ENCODE results near the gene KCNAB1.
A peak's percentile ranks its signal among the peaks of the same experiment; 100 is the strongest.

The KCNAB1 gene

DNA sequence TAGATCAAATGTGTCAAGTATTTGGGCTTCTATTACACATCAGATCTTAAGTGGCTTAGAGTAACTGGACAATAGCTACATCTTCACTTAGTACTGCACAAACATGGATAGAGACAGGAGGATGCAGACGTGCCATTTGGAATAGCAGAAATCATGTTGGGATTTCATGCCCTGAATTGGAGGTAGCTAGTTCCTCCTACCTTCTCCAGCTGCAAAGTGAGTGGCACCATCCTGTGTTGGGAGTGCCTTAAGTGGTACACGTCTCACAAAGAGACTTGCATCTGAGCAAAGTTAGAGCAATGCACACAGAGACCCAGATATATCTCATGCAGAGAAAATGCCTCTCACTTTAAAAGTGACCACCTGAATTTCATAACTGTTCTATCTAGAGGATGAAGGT is 298.1 kb downstream of the KCNAB1 start:
- no peak for DNase-seq

DNA sequence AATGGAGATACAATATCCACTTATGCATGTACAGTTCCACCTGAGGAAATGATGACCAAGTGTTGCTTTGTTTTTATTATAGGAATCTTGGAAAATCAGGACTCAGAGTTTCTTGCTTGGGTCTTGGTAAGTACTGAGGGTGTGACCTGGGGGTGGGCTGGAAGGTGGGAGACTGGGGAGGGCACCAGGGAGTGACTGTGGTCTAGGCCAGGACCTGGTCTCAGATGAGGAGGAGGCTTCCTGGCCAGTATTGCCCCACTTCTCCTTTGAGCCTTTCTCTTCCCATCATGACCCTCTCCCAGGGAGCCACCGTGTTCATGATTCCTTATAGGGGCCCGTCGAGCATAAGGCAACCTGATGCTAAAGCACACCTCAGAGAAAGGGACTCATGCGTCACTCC is 301.2 kb downstream of the KCNAB1 start:
- no peak for DNase-seq

DNA sequence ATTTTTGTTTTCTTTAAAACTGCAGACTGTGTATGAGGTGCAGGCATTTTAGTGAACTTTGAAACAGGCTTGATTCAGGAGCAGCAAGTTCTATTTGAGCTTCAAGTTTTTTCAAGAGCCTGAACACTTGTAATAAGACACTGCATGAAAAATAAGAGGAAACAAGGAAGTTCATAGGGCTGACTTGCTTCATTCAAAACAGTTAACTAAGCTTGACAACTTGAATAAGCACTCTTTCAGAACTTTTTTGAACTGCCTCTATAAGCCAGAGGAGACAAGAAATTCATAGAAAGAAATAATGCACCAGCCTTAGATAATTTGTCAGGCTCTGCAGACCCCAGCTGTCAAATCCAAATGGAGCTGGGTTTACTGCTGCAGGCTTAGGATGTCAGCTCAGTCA is 304.4 kb downstream of the KCNAB1 start:
- DNase-seq: no peak

DNA sequence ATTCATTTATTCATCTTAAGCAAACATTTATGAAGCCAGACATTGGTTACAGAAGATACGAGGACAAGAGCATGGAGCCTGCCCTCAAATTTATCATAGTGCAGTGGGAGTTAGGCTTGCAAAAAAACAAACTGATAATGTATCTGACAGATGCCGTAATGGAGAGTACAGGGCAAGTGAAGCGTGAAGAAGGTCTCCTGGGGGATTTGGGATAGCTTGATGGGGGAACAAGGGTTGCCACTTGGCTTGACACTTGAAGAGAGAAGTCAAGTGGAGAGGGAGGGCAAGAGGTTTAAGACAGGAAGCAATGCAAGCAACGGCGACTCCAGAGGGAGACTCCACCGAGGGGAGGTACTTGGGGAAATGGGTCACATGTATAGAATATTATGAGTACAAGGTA is 305.3 kb downstream of the KCNAB1 start:
- DNase-seq: no peak

DNA sequence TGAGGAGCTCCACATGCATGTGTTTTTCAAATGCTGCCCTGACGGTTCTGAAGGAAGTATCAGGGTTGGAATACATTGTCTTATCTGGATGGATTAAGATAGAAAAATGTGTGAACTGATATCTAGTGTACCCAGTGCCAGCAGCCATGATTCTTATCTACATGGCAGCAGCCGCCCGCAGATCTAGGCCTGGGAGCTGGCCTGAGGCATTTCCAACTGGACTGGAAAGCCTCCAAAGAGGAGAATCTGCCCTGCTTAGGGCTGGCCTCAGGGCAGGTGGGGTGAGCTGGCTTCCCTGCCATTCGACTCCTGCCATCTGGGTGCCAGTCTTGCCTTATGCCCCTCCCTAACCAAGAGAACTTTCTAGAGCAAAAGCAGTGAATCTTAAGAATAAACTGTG is 308.7 kb downstream of the KCNAB1 start:
- no peak for DNase-seq

DNA sequence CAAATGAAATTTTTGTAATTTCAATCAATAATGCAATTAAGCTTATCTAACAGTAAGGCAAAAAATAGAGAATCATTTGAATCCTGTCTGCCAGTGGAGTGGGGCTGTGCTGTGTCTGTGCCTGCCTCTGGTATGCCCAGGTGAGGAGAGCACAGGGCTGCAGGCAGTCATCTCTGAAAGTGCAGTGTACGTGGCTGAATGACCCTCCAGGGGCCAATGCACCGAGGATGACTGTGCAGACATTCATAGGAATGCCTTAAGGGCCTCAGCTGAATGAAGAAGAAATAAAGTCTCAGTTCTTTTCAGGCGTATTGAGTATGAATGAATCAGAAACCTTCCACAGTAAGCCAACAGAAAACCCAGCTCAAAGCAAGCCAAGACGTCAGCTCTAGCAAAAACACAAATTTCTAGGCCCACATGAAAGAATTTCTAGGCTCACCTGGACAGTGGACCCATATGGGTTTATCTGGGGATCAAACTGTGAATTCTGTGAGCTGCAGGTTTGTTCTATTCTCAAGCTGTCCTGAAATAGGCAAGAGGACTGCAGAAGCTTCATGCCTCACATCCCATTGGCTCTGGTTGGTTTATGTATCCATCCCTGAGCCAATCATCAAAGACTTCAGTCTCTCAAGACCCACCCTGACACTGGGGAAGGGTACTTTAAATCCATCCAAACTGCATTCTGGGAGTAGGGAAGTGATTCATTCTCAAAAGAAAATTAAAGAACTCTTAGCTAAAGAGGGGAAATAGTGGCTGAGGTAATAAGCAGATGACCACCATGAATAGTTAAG is 311.2 kb downstream of the KCNAB1 start:
- DNase-seq: no peak

DNA sequence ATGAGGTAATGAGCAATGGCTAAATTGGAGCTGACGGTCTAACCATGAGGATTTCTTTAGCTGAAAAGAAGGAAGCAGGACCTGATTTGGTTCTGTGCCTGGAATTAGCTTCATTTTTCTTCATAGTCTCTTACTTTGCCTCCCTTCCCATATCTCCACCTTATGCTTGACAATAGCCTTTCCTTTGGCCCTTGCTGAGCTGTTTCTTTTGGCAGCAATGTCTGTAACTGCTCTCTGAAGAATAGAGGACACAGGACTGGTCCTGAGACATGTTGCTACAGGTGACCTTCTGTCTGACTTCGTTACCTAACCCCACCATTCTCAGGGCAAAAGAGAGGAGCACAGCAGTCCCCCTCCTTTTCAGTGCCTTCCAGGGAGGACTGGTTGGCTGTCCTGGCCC is 312.2 kb downstream of the KCNAB1 start:
- no peak for DNase-seq

DNA sequence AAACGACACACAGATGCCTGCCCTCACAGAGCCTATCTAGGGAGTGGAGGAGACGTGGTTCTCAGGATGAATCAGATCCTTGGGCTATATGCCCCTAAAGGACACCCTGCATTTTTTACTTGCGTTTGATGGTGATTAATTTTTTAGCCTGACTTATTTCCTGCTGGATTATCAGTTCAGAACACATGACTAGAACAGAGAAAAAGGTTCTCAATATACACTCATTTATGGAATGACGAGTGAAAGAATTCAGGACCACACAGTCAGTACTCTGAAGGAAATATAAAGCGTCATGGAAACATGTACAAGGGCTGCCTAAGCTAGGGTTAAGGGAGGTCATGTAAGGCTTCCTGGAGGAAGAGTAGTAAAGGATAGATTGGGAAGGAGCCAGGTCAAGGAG is 312.8 kb downstream of the KCNAB1 start:
- no peak for DNase-seq

DNA sequence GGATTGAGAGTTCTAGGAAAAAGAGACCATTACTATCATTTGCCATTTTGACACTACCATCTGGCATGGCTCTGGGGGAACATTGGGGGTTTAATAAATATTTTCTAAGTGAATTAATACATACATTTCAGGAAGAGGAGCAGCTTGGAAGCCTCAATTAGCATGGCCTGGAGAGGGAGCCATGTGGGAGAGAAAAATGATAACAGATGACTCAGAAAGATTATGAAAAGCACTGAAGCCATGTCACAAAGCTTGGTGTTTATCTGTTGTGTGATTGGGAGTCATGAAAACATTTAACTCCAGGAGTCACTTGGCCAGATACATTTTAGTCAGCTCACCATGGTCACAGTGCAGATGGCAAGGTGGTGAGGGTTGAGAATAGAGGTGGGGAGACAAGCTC is 313.5 kb downstream of the KCNAB1 start:
- no peak for DNase-seq

DNA sequence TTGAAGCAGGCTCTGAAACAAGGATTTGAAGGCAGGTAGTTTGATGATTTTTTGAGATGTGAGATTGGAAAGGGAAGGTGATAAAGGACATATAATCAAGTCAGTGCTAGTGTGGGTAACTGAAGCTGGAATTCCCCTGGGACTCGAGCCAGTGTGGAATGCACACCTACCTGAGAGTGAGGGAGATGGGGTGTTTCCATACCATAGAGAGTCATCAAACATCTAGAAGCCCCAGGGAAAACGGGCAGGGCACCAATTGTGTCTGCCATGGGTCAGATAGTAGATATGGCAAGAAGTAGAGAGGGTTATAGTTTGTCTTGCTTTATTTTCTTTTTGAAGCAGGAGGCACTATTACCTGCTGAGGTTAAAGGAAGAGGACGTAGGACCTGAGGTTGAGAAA is 314.5 kb downstream of the KCNAB1 start:
- DNase-seq: no peak

DNA sequence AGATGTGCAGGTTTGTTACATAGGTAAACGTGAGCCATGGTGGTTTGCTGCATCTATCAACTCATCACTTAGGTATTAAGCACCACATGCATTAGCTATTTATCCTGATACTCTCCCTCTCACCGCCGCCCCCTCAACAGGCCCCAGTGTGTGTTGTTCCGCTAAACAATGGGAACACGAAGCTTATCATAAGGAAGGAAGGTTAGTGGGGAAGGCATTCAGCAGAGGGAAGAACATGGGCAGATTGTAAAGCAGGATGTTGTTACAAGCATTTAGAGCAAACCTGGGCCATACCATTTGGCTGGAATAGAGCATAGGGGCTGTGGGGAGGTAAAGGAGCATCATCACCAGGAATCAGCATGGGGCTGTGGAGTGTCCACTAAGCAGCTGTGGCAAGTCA is 322.7 kb downstream of the KCNAB1 start:
- no peak for DNase-seq

DNA sequence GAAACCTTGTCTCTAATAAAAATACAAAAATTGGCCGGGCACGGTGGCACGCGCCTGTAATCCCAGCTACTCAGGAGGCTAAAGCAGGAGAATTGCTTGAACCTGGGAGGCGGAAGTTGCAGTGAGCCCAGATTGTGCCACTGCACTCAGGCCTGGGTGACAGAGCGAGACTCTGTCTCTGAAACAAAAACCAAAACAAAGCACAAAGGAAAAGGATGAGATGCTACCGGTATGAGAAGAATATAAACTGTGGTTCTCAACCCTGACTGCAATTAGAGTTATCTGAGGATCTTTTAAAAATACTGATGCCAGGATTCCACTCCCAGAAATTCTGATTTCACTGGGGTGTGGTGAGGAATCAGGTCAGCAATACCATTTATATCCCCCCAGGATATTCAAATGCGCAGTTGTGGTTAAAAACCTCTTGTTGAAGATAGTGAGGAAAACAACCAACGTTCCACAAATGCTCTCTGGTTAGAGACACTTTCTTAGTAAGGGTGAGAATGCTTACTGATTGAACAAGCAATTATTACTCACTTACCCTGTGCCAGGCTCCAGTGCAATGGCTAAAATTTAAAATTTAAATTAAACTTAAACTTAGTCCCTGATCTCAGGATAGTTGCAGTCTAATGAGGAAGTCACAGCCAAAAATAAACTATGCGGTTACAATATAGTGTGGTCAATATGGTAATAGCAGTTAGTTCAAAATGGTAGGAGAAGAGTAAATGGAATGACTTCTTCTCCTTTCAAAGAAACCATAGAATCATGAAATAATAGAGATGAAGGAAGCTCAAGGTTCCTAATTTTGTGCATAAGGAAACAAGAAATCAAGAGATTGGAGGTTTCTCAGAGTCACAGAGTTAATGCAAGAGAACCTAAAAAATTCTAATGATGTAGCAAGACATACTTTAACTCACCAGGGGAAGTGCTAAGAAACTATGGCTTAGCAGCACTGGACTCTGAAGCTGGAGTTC is 325.0 kb downstream of the KCNAB1 start:
- DNase-seq: no peak

DNA sequence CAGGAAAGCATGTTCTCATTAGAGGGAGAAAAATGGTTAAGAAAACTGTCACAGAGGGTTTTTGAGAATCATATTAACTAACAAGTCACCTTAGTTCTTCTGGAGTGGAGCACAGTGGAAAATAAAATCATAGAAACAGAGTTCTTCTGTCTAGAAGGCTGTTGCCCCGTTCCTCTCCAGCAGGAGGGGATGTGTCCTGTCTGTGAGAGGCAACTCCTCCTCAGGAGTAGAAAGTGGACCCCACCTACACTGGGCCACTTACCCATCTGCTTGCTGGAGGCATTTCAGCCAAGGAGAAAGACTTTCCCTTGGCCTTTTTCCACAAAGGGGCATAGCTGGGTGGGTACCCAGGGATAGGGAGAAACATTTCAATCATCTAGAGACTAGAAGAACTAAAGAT is 327.9 kb downstream of the KCNAB1 start:
- DNase-seq: peak; percentile 1

DNA sequence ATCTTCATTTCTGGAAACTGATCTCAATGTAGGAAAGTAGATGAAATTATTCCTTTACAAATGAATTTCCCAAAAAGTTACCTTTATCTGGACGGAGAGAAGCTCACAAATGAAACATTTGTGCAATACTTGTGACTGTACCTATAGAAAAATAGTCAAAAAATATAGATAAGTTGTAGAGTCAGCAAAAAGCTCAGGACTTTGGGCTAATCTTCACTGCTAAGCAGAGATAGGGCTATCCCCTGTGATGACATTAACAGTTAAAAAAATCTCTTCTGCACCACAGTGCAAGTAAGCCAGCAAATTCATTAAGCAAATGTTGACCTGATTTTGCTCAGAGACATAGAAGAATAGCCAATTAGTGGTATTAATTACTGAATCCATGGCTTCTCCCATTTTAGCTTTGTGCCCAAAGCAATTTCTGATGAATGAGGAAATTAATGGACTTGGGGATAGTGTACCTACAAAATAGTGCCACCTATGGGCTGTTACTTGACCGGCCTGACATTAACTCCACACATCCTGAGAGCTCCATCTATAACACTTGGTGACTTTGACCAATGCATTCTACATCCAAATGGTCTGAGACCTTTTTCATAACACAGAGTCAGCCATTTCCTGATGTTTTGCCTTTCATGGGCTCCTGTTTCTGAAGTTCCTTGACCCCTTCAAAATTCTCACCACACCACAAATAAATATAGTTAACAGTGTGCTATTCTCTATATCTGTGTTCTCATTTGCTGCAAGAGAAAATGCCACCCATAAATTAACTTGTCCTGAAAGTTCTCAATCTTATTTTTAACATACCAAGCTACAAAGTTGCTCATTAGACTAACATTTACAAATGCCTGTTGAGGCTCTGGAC is 329.6 kb downstream of the KCNAB1 start:
- DNase-seq: no peak

DNA sequence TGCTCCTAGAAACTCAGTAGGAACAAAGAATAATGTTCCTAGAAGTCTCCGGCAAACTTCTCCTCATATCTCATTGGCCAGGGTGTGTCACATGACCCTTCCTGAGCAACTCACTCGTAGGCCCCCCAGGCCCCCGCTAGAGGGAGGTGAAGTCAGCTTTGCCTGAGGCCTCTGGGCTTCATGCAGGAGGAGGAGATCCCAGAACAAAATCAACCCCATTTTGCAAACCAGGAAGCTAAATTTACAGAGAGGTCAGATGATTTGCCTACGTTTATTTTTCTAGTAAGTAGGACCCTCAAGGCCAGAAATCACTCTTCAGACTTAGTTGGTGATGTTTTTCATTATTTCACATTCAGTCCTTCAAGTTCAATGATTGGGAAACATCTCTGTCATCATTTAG is 335.5 kb downstream of the KCNAB1 start:
- DNase-seq: no peak

DNA sequence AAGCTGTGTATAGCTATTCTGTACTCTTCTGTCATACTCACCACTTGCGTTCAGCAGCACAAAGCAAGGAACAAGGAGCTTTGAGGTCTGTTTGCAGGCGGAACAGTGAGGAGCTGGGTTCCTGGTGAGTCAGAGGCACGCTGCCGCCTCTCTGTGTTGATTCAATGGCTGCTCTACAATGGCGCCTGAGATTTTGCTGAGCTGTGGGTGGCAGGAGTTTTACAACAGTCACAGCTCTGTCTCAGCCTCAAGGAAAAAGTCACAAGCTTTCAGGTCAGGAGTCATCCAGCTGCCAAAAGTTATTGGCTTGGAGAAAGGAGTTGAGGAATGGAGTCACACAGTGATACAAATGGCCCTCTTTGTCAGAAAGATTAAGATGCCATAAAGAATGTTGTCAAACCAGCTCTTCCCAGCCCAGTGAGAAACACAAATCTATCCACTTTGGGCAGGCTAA is 336.4 kb downstream of the KCNAB1 start:
- DNase-seq: no peak

DNA sequence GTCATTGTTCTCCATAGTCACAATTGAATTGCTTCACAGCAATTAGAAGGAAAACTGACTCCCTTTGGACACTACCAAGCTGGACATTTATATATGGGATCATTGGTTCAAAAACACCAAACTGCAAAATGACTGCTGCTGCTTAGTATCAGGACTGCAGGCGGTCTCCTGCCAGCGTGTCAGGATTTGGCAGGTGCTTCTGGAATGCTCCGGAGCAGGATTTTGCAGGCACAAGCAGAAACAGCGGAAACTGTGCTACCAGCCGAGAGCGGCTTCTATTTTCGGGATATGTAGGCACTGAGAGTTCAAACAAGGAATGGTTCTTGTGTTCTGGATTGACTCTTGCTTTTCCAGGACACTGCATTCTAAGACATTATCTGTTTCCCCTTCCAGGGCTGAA is 339.1 kb downstream of the KCNAB1 start:
- no peak for DNase-seq

DNA sequence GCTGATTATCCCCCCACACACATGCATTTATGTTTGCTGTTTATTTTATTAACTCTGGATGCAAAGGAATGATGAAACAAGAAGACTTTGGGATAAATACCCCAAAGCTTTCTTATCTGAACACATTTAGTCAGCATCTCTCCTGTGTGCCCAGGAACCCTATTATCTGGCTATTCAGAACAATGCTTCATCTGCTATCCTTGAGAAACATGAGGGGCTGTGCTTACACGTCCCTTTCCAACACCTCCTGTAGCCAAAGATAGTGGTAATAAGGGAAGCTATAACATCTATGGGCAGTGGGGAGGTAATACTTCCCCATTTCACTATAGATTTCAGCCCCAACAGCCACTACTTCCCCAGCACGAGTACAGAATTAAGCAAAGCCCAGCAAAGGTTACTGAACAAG is 339.8 kb downstream of the KCNAB1 start:
- no peak for DNase-seq

DNA sequence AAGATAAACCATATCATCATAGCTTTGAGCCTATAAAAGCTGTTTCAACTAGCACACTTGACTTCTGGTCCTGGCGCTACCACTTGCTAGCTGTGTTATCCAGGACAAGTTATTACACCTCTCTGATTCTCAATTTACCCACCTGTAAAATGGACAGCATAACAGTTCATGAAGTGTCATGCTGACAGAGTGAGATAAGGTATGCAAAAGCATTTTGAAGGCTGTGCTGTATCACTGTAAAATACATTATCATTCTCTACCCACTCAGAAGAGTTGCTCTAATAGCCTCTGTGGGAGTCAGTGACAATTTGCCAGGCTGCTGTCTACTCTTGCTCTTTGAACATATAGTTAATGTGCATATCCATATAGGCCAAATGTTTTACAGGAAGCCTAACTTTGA is 341.5 kb downstream of the KCNAB1 start:
- no peak for DNase-seq

DNA sequence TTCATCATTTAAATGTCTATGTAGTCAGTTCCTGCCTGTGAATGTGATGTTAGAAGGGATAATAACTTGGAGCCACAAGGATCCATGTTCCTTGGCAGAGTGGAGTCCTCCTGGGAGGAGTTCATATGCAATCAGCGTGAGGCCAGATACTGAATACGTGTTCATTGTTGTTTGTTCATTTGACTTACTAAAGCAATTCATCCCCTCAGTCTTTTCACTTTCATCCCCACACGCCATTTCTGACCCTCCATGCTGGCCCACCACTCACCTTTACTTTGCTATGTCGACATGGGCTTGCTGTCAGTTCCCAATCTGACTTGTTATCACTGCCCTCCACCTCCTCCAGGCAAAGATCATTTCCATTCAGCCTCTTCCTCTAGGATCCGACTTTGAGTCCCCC is 342.7 kb downstream of the KCNAB1 start:
- no peak for DNase-seq

DNA sequence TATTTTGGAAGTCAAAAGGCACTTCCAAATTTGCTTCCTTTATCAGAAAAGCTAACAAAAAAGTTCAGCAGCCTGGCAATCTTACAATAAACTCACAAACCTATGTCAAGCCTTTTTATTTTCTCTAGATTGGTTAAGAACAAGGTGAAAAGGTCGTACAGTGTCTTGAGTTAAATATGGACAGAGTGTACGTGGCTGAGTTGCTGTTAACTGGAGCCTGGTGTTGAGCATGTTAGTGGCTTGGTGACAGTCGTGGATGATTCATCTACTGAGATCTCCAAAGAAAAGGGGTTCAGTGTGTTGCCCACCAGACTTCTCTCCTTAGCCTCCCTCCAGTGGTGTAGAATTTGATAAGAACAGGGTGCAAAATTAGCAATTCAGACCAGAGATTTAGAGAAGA is 344.8 kb downstream of the KCNAB1 start:
- no peak for DNase-seq

DNA sequence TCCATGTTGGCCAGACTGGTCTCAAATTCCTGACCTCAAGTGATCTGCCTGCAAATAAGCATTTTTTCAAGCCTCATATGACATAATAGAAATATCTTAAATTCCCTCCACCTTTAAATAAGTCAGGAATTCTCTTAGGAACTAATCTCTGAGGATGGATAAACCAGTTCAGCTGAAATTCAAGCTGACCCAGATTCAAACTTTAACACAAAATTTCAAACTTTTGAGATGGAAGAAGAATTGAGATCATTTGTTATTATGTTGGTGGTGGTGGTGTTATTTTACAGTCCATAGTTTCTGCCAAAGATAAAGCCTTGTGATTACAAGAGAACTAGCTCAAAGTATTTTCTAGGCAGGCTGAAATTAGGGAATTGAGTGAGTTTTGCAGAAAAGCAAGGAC is 349.1 kb downstream of the KCNAB1 start:
- DNase-seq: no peak

DNA sequence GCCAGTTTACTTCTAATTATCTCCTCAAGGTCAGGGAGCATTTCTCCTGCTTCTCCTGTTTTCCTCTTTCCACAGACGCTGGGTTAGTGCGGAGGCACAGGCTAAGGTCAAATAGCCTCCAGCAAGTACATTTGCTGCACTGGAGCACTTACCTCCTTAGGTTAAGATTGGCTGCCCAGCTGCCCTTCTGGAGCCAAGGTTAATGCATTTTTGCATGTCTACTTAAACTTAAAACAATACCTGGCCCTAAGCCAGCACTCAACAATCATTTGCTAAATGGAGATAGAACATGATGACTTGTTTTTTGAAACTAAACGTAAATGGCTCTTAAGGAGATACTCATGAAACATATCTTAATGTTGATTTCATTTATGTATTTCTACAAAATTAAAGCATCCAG is 351.1 kb downstream of the KCNAB1 start:
- no peak for DNase-seq
